Calu3 (cell line): Measurements from ENCODE around the gene IZUMO4. TPM values are rescaled to one million over a fixed set of nuclear protein-coding genes. Genes with fewer than 3 reads are reported as not detected.
"Not testable (repeated sequence)": the region's sequence is repeated elsewhere in the genome, so short reads cannot be mapped to it uniquely, and the experiment has no call there.

Source experiments
- BruUV-seq: library from RNA; stranded (reverse); fragments of 400-500 nt; replicated peaks from 2 replicates; lab custom pipeline; 2021; lab: Mats Ljungman, UMichigan
- CTCF ChIA-PET: fragments of 300-600 bp; sonication (Branson Sonifier 250); formaldehyde crosslinking; loops from one replicate; lab custom pipeline; 2022; ENCODE audit warnings: antibody characterized with exemption; lab: Charles Lee
- DNase-seq: peaks from one replicate; pipeline ENCODE4 v3.0.0; 2022
- H3K27ac Mint-ChIP-seq: one replicate; pipeline ENCODE4 v1.8.0; 2022; ENCODE audit warnings: mixed read lengths; ENCODE audit not compliant: unreplicated experiment
- H3K27me3 Mint-ChIP-seq: one replicate; pipeline ENCODE4 v1.8.0; 2022; ENCODE audit warnings: mixed read lengths; ENCODE audit not compliant: unreplicated experiment
- H3K36me3 Mint-ChIP-seq: one replicate; pipeline ENCODE4 v1.8.0; 2022; ENCODE audit warnings: mild to moderate bottlenecking, moderate library complexity, mixed read lengths; ENCODE audit not compliant: insufficient read depth, unreplicated experiment
- H3K4me1 Mint-ChIP-seq: one replicate; pipeline ENCODE4 v1.8.0; 2022; ENCODE audit warnings: mild to moderate bottlenecking, low read depth, mixed read lengths; ENCODE audit not compliant: unreplicated experiment
- H3K4me3 Mint-ChIP-seq: one replicate; pipeline ENCODE4 v1.8.0; 2022; ENCODE audit warnings: mild to moderate bottlenecking, low read depth, moderate library complexity, mixed read lengths; ENCODE audit not compliant: unreplicated experiment
- H3K9me3 Mint-ChIP-seq: one replicate; pipeline ENCODE4 v1.8.0; 2022; ENCODE audit warnings: low read depth, mixed read lengths; ENCODE audit not compliant: unreplicated experiment
- CTCF ChIP-seq: fragments of 200-600 bp; IDR thresholded peaks from one replicate; pipeline ENCODE4 v1.8.0; 2022; ENCODE audit warnings: antibody characterized with exemption; ENCODE audit not compliant: unreplicated experiment
- intact Hi-C: fragments of 100-400 bp; cut with micrococcal nuclease; formaldehyde crosslinking; loops from one replicate; pipeline ENCODE4 v1.10.0; 2022; ENCODE audit not compliant: unreplicated experiment
- total RNA-seq: library from RNA; stranded (reverse); gene quantifications from 2 replicates; pipeline ENCODE4 v1.2.3, GENCODE V29; 2022

Gene IZUMO4
- total RNA-seq, 1 experiment from 2014 or later, result 2.7 TPM

GRCh38 chr19:2087621-2088100, 9.1 kb upstream of the IZUMO4 start:
- TF ChIP-seq CTCF, result no peak
- intact Hi-C loops, result no loop called here
- Mint-ChIP-seq H3K4me3 (no peak overlapping the region), H3K27me3 (no peaks in the 10 kb centered on the region), H3K36me3 (peaks cover 16% of the 10 kb centered on the region), H3K9me3 (no peaks in the 10 kb centered on the region), H3K27ac (no peak overlapping the region), H3K4me1 (peaks cover 8% of the 10 kb centered on the region)
- DNase-seq, result no peak
- CTCF ChIA-PET, result no interaction called here
- no TSS peak for BruUV-seq

DNA sequence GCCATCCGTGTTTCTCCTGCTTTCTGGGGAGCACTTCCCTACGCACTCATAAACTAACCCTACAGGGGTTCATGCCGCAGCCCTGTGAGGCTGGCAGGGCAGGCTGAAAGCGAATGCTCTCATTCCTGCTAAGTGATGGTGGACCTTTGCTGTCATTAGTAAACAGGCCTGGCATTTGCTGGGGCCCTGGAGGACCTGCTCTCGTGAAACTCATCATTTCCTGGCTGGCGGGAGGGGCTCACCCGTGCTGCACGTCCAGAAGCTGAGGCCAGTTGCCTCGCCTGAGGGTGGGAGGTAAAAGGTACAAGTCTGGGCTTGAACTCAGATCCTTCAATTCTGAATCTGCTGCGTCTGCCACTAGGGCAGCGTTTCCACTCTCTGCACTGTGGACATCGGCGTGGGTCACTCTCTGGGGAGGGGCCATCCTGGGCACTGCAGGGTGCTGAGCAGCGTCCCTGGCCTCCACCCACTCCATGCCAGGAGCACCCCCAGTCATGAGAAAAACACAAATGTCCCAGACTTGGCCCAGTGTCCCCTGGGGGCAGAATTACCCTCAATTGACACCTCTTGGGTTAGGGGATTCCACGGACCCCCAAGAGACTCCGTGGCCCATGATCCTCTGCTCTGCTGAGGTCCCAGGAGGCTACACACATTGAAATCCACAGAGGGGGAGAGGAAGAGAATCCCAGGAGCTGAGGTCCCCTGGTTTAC, 7.6 kb upstream of the IZUMO4 start:
- DNase-seq, result no peak
- Mint-ChIP-seq H3K36me3 (peaks cover 11% of the 10 kb centered on the region), H3K27ac (no peak overlapping the region), H3K4me3 (no peak overlapping the region), H3K9me3 (no peaks in the 10 kb centered on the region), H3K4me1 (peaks cover 8% of the 10 kb centered on the region), H3K27me3 (no peaks in the 10 kb centered on the region)
- TF ChIP-seq CTCF, result no peak
- intact Hi-C loops, result no loop called here
- no TSS peak for BruUV-seq
- CTCF ChIA-PET, result no interaction called here

DNA sequence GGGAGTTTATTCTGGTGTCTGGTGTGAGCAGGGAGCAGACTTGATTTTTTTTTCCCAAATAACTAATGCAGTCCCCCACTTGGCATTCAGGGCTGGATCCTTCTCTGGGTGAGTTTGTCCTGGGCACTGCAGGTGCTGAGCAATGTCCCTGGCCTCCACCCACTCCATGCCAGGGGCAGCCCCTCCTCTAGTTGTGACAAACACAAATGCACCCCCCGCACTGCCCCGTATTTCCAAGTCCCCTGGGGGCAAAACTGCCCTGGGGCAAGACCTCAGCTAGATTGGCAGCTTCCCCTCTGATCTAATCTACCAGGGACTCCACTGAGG, 7.0 kb upstream of the IZUMO4 start:
- intact Hi-C loops, result no loop called here
- no peak overlapping the region for H3K27ac Mint-ChIP-seq
- H3K36me3 Mint-ChIP-seq, result peaks cover 17% of the 10 kb centered on the region
- peaks cover 8% of the 10 kb centered on the region for H3K4me1 Mint-ChIP-seq
- DNase-seq, result no peak
- H3K4me3 Mint-ChIP-seq, result no peak overlapping the region
- H3K27me3 Mint-ChIP-seq, result no peaks in the 10 kb centered on the region
- TF ChIP-seq CTCF, result no peak
- BruUV-seq, result no TSS peak
- CTCF ChIA-PET, result no interaction called here
- H3K9me3 Mint-ChIP-seq, result no peaks in the 10 kb centered on the region

- CTCF ChIA-PET, result interaction anchor here (0.6 kb wide), 2 partner anchors 301 to 631 kb away, joined by 3 to 4 read pairs; no protein-coding TSS in a partner anchor
- DNase-seq, H3K9me3 Mint-ChIP-seq, H3K27me3 Mint-ChIP-seq, BruUV-seq, H3K27ac Mint-ChIP-seq, intact Hi-C loops, H3K4me1 Mint-ChIP-seq, H3K4me3 Mint-ChIP-seq: not testable (repeated sequence)
- peaks cover 33% of the 10 kb centered on the region for H3K36me3 Mint-ChIP-seq
Observed at GRCh38 chr19:2091926-2092525, 4.7 kb upstream of the IZUMO4 start.

- H3K4me3 Mint-ChIP-seq, result peak within 1 kb of the TSS; percentile 80
- no peak for TF ChIP-seq CTCF
- peak within 1 kb of the TSS; percentile 70 for H3K27ac Mint-ChIP-seq
- intact Hi-C loops, result no loop called here
- CTCF ChIA-PET, result interaction anchor here (0.7 kb wide), 2 partner anchors 171 to 512 kb away, joined by 4 to 5 read pairs; no protein-coding TSS in a partner anchor
- no peaks in the 10 kb centered on the region for H3K27me3 Mint-ChIP-seq
- H3K4me1 Mint-ChIP-seq, result no peaks in the 10 kb centered on the region
- DNase-seq, result peak; percentile 85
- BruUV-seq, result no TSS peak
- H3K9me3 Mint-ChIP-seq, result no peaks in the 10 kb centered on the region
- H3K36me3 Mint-ChIP-seq, result peaks cover 50% of the 10 kb centered on the region
Observed at GRCh38 chr19:2096034-2096479, 658 bp upstream of the IZUMO4 start, which contains the start of gene MOB3A. Gene MOB3A, minus strand, starts transcription at chr19:2096326. Its CDS starts 17,766 bp downstream, at chr19:2078560.
